Endothelial cell of umbilical vein (primary cell): ENCODE results near the gene ZNF423. TPM values are rescaled to one million over a fixed set of nuclear protein-coding genes. Genes with fewer than 3 reads are reported as not detected.

Experiments
- BruUV-seq: library from RNA; stranded (reverse); fragments of 400-500 nt; replicated peaks from 2 replicates; lab custom pipeline; 2021; lab: Mats Ljungman, UMichigan
- CTCF ChIA-PET: fragments of 300-600, 350-600 bp; sonication (Branson Sonifier 250); formaldehyde crosslinking; loops from one replicate; lab custom pipeline; 2021; ENCODE audit warnings: antibody characterized with exemption, inconsistent platforms; lab: Charles Lee
- POLR2A ChIA-PET: fragments of 300-600, 350-600 bp; sonication (Branson Sonifier 250); formaldehyde crosslinking; loops from one replicate; lab custom pipeline; 2021; ENCODE audit warnings: antibody characterized with exemption, inconsistent platforms; lab: Charles Lee
- DNase-seq: peaks from one replicate; pipeline ENCODE4 v3.0.0-alpha.2; 2011; ENCODE audit warnings: low read depth, low spot score
- FAIRE-seq: peaks from 2 replicates; lab custom pipeline; 2011; peaks lifted over from hg19 to GRCh38; lab: Jason Lieb, UNC
- H2AFZ ChIP-seq: 2 replicates; pipeline ENCODE4 v1.6.0; 2012; ENCODE audit warnings: low read depth, low read length, control low read depth, inconsistent platforms
- H3K27ac ChIP-seq: 2 replicates; pipeline ENCODE4 v1.5.1; 2011; ENCODE audit warnings: low read depth, mild to moderate bottlenecking, control low read depth, low read length, moderate library complexity; ENCODE audit not compliant: insufficient read depth
- H3K27me3 ChIP-seq, 2 experiments: 2 replicates each; pipeline versions ENCODE4 v1.6.0 to v1.6.1; 2011; ENCODE audit warnings: low read length in 2 of 2, mixed read lengths in 1 of 2; ENCODE audit not compliant: control insufficient read depth in 2 of 2, insufficient read depth in 2 of 2
- H3K36me3 ChIP-seq, 2 experiments: 2 replicates in 1 of 2; 3 replicates in 1 of 2; pipeline ENCODE4 v1.5.1; 2011; ENCODE audit warnings: low read length in 2 of 2, mild to moderate bottlenecking in 1 of 2, moderate library complexity in 1 of 2; ENCODE audit not compliant: control insufficient read depth in 2 of 2, insufficient read depth in 2 of 2; ENCODE audit errors: extremely low read depth in 1 of 2
- H3K4me1 ChIP-seq: 3 replicates; pipeline ENCODE4 v1.5.1; 2011; ENCODE audit warnings: mild to moderate bottlenecking, low read length; ENCODE audit not compliant: control insufficient read depth, insufficient read depth; ENCODE audit errors: extremely low read depth
- H3K4me2 ChIP-seq: 2 replicates; pipeline ENCODE4 v1.6.1; 2011; ENCODE audit warnings: low read length, control low read depth, mixed read lengths; ENCODE audit not compliant: insufficient read depth
- H3K4me3 ChIP-seq, 3 experiments: fragments of 200-600 bp in 1 of 3; sonication (generic), shearing (Covaris generic) in 1 of 3; replicated peaks in 1 of 3; 2 replicates each; pipeline ENCODE4 v1.5.1; 2011 to 2016; ENCODE audit warnings: control low read depth in 3 of 3, low read length in 3 of 3, mild to moderate bottlenecking in 2 of 3, inconsistent platforms in 1 of 3, low read depth in 1 of 3, moderate library complexity in 1 of 3; ENCODE audit not compliant: insufficient read depth in 1 of 3
- H3K79me2 ChIP-seq: 2 replicates; pipeline ENCODE4 v1.6.0; 2012; ENCODE audit warnings: low read length, inconsistent platforms; ENCODE audit not compliant: control insufficient read depth, insufficient read depth
- H3K9ac ChIP-seq: replicated peaks from 2 replicates; pipeline ENCODE3; 2011; ENCODE audit warnings: low read length, control low read depth; ENCODE audit not compliant: insufficient read depth; ENCODE audit errors: extremely low read depth
- H3K9me1 ChIP-seq: replicated peaks from 3 replicates; pipeline ENCODE4 v1.6.0; 2011; ENCODE audit warnings: mild to moderate bottlenecking, low read length; ENCODE audit not compliant: control insufficient read depth, insufficient read depth; ENCODE audit errors: extremely low read depth
- H3K9me3 ChIP-seq: replicated peaks from 2 replicates; pipeline ENCODE4 v1.5.1; 2012; ENCODE audit warnings: low read length, inconsistent platforms; ENCODE audit not compliant: control insufficient read depth, insufficient read depth
- H4K20me1 ChIP-seq: replicated peaks from 2 replicates; pipeline ENCODE3; 2011; ENCODE audit warnings: mild to moderate bottlenecking, low read length; ENCODE audit not compliant: control insufficient read depth, insufficient read depth; ENCODE audit errors: extremely low read depth
- EZH2 ChIP-seq: IDR thresholded peaks from 2 replicates; pipeline ENCODE4 v1.6.1; 2012; ENCODE audit warnings: borderline replicate concordance, low read depth, mild to moderate bottlenecking, moderate library complexity, low read length, inconsistent platforms; ENCODE audit not compliant: severe bottlenecking
- FOS ChIP-seq: IDR thresholded peaks from 2 replicates; pipeline ENCODE4 v1.6.1; 2011; ENCODE audit warnings: mild to moderate bottlenecking, low read length, moderate library complexity, borderline replicate concordance; ENCODE audit not compliant: insufficient read depth
- GATA2 ChIP-seq: IDR thresholded peaks from 2 replicates; pipeline ENCODE4 v1.7.0; 2011; ENCODE audit warnings: low read depth, mild to moderate bottlenecking, moderate library complexity, mixed read lengths, low read length; ENCODE audit not compliant: insufficient read length, insufficient read depth
- JUN ChIP-seq: IDR thresholded peaks from 2 replicates; pipeline ENCODE4 v1.6.1; 2011; ENCODE audit warnings: borderline replicate concordance, low read depth; ENCODE audit not compliant: insufficient read length, insufficient read depth
- MYC ChIP-seq: IDR thresholded peaks from one replicate; pipeline ENCODE4 v1.6.1; 2011; ENCODE audit warnings: mild to moderate bottlenecking, low read depth, low read length
- POLR2A ChIP-seq: IDR thresholded peaks from 2 replicates; pipeline ENCODE4 v1.6.1; 2012; ENCODE audit warnings: low read depth, mild to moderate bottlenecking, control low read depth, low read length
- POLR2AphosphoS5 ChIP-seq: IDR thresholded peaks from 2 replicates; pipeline ENCODE4 v1.6.1; 2012; ENCODE audit warnings: low read depth, mild to moderate bottlenecking, control low read depth, low read length, moderate library complexity; ENCODE audit not compliant: insufficient read depth
- dilution Hi-C: fragments of 300-500 bp; cut with MboI; formaldehyde crosslinking; loops from one replicate; pipeline ENCODE4 v1.15.0; 2019; ENCODE audit warnings: low sequenced_read_pairs; ENCODE audit not compliant: extremely low pct_ligation_motif_present
- intact Hi-C: fragments of 100-400 bp; cut with micrococcal nuclease; formaldehyde crosslinking; loops from one replicate; pipeline ENCODE4 v1.10.0; 2022
- polyA plus RNA-seq, 4 experiments: library from polyadenylated mRNA; depleted of rRNA in 3 of 4; stranded (reverse) in 3 of 4; unstranded in 1 of 4; fragments of >200 nt; gene quantifications; 2 replicates each; pipeline versions ENCODE4 v1.2.1 to v1.2.3, GENCODE V29; 2011 to 2012; ENCODE audit warnings: missing spikeins in 1 of 4
- total RNA-seq: library from RNA; stranded (reverse); gene quantifications from 2 replicates; pipeline ENCODE4 v1.2.3, GENCODE V29; 2021
- TF ChIP-seq, protein P1 (sequence below): IDR thresholded peaks from 2 replicates; pipeline ENCODE4 v1.6.1; 2011; ENCODE audit not compliant: insufficient read depth, insufficient read length
- TF ChIP-seq, protein P2 (sequence below), 2 donors: IDR thresholded peaks; 1 replicate in 1 of 2; 2 replicates in 1 of 2; pipeline ENCODE4 v1.5.1; 2011; ENCODE audit warnings: low read length in 2 of 2, mild to moderate bottlenecking in 2 of 2, moderate library complexity in 2 of 2, control low read depth in 1 of 2, inconsistent platforms in 1 of 2, low read depth in 1 of 2; ENCODE audit not compliant: insufficient read depth in 1 of 2; ENCODE audit errors: extremely low read depth in 1 of 2

The ZNF423 gene
- total and polyA plus RNA-seq, 2 donors (not counting 3 experiments of a cell fraction or from before 2014, with no cell fraction given) = 2.2 to 8.1 TPM

DNA sequence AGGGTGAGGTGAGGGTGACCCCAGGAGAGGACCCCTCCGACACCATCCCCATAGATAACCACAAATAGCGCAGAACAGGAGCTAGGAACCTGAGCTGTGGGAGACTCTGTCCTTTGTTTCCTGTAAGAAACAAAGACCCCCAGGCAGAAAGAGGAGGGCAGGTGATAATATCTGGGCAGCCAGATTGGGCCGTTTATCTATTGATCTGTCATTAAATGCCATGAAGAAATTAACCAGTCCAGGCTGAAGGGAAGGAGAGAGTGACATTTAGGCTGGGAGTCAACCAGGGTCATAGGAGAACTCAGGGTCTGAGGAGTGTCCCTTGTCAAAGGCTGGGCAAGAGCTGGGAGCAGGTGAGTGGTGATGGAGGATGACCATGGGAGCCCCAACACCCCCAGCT is 324.5 kb downstream of the ZNF423 start:
- no TSS peak for BruUV-seq
- TF ChIP-seq EZH2 (no peak), POLR2AphosphoS5 (no peak), JUN (no peak), MYC (no peak), POLR2A (no peak), FOS (no peak), GATA2 (no peak)
- TF ChIP-seq, protein P1, sequence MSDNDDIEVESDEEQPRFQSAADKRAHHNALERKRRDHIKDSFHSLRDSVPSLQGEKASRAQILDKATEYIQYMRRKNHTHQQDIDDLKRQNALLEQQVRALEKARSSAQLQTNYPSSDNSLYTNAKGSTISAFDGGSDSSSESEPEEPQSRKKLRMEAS = no peak
- TF ChIP-seq, protein P2, sequence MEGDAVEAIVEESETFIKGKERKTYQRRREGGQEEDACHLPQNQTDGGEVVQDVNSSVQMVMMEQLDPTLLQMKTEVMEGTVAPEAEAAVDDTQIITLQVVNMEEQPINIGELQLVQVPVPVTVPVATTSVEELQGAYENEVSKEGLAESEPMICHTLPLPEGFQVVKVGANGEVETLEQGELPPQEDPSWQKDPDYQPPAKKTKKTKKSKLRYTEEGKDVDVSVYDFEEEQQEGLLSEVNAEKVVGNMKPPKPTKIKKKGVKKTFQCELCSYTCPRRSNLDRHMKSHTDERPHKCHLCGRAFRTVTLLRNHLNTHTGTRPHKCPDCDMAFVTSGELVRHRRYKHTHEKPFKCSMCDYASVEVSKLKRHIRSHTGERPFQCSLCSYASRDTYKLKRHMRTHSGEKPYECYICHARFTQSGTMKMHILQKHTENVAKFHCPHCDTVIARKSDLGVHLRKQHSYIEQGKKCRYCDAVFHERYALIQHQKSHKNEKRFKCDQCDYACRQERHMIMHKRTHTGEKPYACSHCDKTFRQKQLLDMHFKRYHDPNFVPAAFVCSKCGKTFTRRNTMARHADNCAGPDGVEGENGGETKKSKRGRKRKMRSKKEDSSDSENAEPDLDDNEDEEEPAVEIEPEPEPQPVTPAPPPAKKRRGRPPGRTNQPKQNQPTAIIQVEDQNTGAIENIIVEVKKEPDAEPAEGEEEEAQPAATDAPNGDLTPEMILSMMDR (IDR thresholded peaks at IDR 0.05; ENCODE audit: extremely low read depth in 1 of 2, insufficient read depth in 1 of 2, low read depth in 1 of 2, low read length in 2 of 2) = no peak
- FAIRE-seq (no peak), DNase-seq (no peak)
- no peak overlapping the region for H3K4me2 ChIP-seq
- no peak overlapping the region for H3K27ac ChIP-seq
- ChIA-PET CTCF (interaction anchor here (0.8 kb wide), 1 partner anchor 25 kb away, joined by 3 read pairs; no protein-coding TSS in a partner anchor), POLR2A (no interaction called here)
- no peak overlapping the region for H3K4me3 ChIP-seq
- no peaks in the 10 kb centered on the region for H3K9me1 ChIP-seq
- H3K79me2 ChIP-seq = no peaks in the 10 kb centered on the region
- dilution Hi-C loops = no loop called here
- no peaks in the 10 kb centered on the region for H3K36me3 ChIP-seq
- intact Hi-C loops = no loop called here
- H4K20me1 ChIP-seq = no peaks in the 10 kb centered on the region
- H2AFZ ChIP-seq = no peak overlapping the region
- no peaks in the 10 kb centered on the region for H3K27me3 ChIP-seq
- H3K9ac ChIP-seq = no peak overlapping the region
- H3K4me1 ChIP-seq = no peaks in the 10 kb centered on the region
- no peaks in the 10 kb centered on the region for H3K9me3 ChIP-seq
